Breast epithelium (tissue), 3 donors: Measurements from ENCODE around the gene RABL2A.
"Not testable (repeated sequence)": the region's sequence is repeated elsewhere in the genome, so short reads cannot be mapped to it uniquely, and the experiment has no call there.

Source experiments
- CTCF ChIP-seq, 3 donors: fragments of 450-650 bp; IDR thresholded peaks; one replicate each; pipeline ENCODE4 v1.5.1; 2016 to 2017; ENCODE audit warnings: antibody characterized with exemption in 3 of 3, mild to moderate bottlenecking in 3 of 3, moderate library complexity in 3 of 3
- POLR2A ChIP-seq: fragments of 450-650 bp; IDR thresholded peaks from one replicate; pipeline ENCODE4 v1.6.1; 2016; ENCODE audit warnings: antibody characterized with exemption, mild to moderate bottlenecking, moderate library complexity

- not testable (repeated sequence) for TF ChIP-seq POLR2A
- TF ChIP-seq CTCF (IDR thresholded peaks at IDR 0.05) = peak in 1 of 3 donors; percentile 52
These were observed 24.9 kb upstream of the RABL2A start for GRCh38 chr2:113602040-113602769.
